GM12891 (cell line): ENCODE measurements around the gene HERPUD2.

ENCODE experiments used
- POLR2A ChIP-seq: IDR thresholded peaks from 2 replicates; pipeline ENCODE4 v1.6.1; 2011; ENCODE audit warnings: low read depth, low read length, control low read depth
- POLR2AphosphoS5 ChIP-seq: IDR thresholded peaks from 2 replicates; pipeline ENCODE4 v1.6.1; 2011; ENCODE audit warnings: low read depth, low read length, control low read depth
- POU2F2 ChIP-seq: IDR thresholded peaks from 2 replicates; pipeline ENCODE4 v1.6.1; 2011; ENCODE audit warnings: low read depth, mild to moderate bottlenecking, control low read depth, low read length, moderate library complexity
- TAF1 ChIP-seq: IDR thresholded peaks from 2 replicates; pipeline ENCODE4 v1.6.1; 2011; ENCODE audit warnings: low read depth, low read length, control low read depth

- TF ChIP-seq POLR2A (no peak), POLR2AphosphoS5 (no peak), TAF1 (no peak), POU2F2 (no peak)
These were observed 89.2 kb downstream of the HERPUD2 start for GRCh38 chr7:35605760-35606159.
